NCI-H1436 (cell line): Measurements from ENCODE around the gene PTPN12.

Experiments
- DNase-seq: peaks from one replicate; lab custom pipeline; 2025; lab: John Stamatoyannopoulos, UW

Gene PTPN12

GRCh38 chr7:77664715-77665114, 127.6 kb downstream of the PTPN12 start:
- no peak for DNase-seq

GRCh38 chr7:77665161-77665560, 128.1 kb downstream of the PTPN12 start:
- DNase-seq, result no peak

GRCh38 chr7:77667459-77668086, 130.5 kb downstream of the PTPN12 start:
- DNase-seq, result no peak

GRCh38 chr7:77674878-77675277, 137.8 kb downstream of the PTPN12 start:
- no peak for DNase-seq

GRCh38 chr7:77679608-77680007, 142.5 kb downstream of the PTPN12 start:
- DNase-seq, result no peak

GRCh38 chr7:77680266-77680665, 143.2 kb downstream of the PTPN12 start:
- no peak for DNase-seq

GRCh38 chr7:77684030-77684429, 146.9 kb downstream of the PTPN12 start:
- peak; percentile 35 for DNase-seq

GRCh38 chr7:77685233-77685632, 148.1 kb downstream of the PTPN12 start:
- peak; percentile 9 for DNase-seq

- DNase-seq, result no peak
Measured at GRCh38 chr7:77687100-77687746, 150.1 kb downstream of the PTPN12 start.

- no peak for DNase-seq
Measured at GRCh38 chr7:77687747-77688144, 150.7 kb downstream of the PTPN12 start.
